Measurements from ENCODE around the gene LIG3.
A peak's percentile ranks its signal among the peaks of the same experiment; 100 is the strongest.
"Not testable (repeated sequence)": the region's sequence is repeated elsewhere in the genome, so short reads cannot be mapped to it uniquely, and the experiment has no call there.

Gene LIG3

GRCh38 chr17:35023538-35023937, 43.2 kb downstream of the LIG3 start:
- intact Hi-C loops (cut with DNase I): no loop called here
- DNase-seq: peak in 1 of 42 donors; percentile 51

GRCh38 chr17:35025541-35025940, 45.2 kb downstream of the LIG3 start:
- intact Hi-C loops (cut with DNase I): no loop called here

GRCh38 chr17:35028097-35028496, 47.8 kb downstream of the LIG3 start:
- DNase-seq; intact Hi-C loops (cut with DNase I): not testable (repeated sequence)

More at GRCh38 chr17:35025541-35025940, 45.2 kb downstream of the LIG3 start:
- DNase-seq: no peak

GRCh38 chr17:35028531-35029262, 48.4 kb downstream of the LIG3 start:
- intact Hi-C loops (cut with DNase I): no loop called here

GRCh38 chr17:35030780-35031179, 50.5 kb downstream of the LIG3 start:
- no peak for DNase-seq
- intact Hi-C loops (cut with DNase I): no loop called here

More at GRCh38 chr17:35028531-35029262, 48.4 kb downstream of the LIG3 start:
- no peak for DNase-seq

- intact Hi-C loops (cut with DNase I): no loop called here
- DNase-seq: no peak
Measured at GRCh38 chr17:35038453-35038852, 58.1 kb downstream of the LIG3 start.

- intact Hi-C loops (cut with DNase I): no loop called here
Measured at GRCh38 chr17:35041390-35041789, 61.1 kb downstream of the LIG3 start.

GRCh38 chr17:35044181-35044580, 63.9 kb downstream of the LIG3 start:
- intact Hi-C loops (cut with DNase I): no loop called here
- DNase-seq: no peak

More at GRCh38 chr17:35041390-35041789, 61.1 kb downstream of the LIG3 start:
- no peak for DNase-seq

- intact Hi-C loops (cut with DNase I); DNase-seq: not testable (repeated sequence)
Measured at GRCh38 chr17:35045458-35045979, 65.2 kb downstream of the LIG3 start.

GRCh38 chr17:35046245-35046644, 65.9 kb downstream of the LIG3 start:
- intact Hi-C loops (cut with DNase I): no loop called here

GRCh38 chr17:35046740-35047283, 66.5 kb downstream of the LIG3 start:
- peak in 12 of 42 donors; percentile 7 to 66 (median 30) for DNase-seq
- intact Hi-C loops (cut with DNase I): no loop called here

More at GRCh38 chr17:35046245-35046644, 65.9 kb downstream of the LIG3 start:
- no peak for DNase-seq

- intact Hi-C loops (cut with DNase I): no loop called here
- peak in 2 of 42 donors; percentile 10 to 15 for DNase-seq
Measured at GRCh38 chr17:35048685-35049379, 68.5 kb downstream of the LIG3 start.

GRCh38 chr17:35050170-35050569, 69.9 kb downstream of the LIG3 start:
- intact Hi-C loops (cut with DNase I): no loop called here
- no peak for DNase-seq

- DNase-seq: no peak
- intact Hi-C loops (cut with DNase I): no loop called here
Measured at GRCh38 chr17:35051183-35051578, 70.9 kb downstream of the LIG3 start.

GRCh38 chr17:35051579-35052240, 71.4 kb downstream of the LIG3 start:
- intact Hi-C loops (cut with DNase I): no loop called here
- DNase-seq: peak in 1 of 42 donors; percentile 29

GRCh38 chr17:35052241-35052610, 71.9 kb downstream of the LIG3 start:
- DNase-seq: no peak
- intact Hi-C loops (cut with DNase I): no loop called here

GRCh38 chr17:35052780-35053179, 72.5 kb downstream of the LIG3 start:
- intact Hi-C loops (cut with DNase I): no loop called here
- DNase-seq: no peak

- intact Hi-C loops (cut with DNase I): no loop called here
- DNase-seq: no peak
Measured at GRCh38 chr17:35053204-35053603, 72.9 kb downstream of the LIG3 start.

GRCh38 chr17:35056013-35056412, 75.7 kb downstream of the LIG3 start:
- DNase-seq: peak in 1 of 42 donors; percentile 22
- intact Hi-C loops (cut with DNase I): no loop called here
